ENCODE results near the gene BRF1. TPM values are rescaled to one million over a fixed set of nuclear protein-coding genes. Genes with fewer than 3 reads are reported as not detected.

Gene BRF1
- total RNA-seq, 2 experiments from 2014 or later, result 49.5 to 50.4 TPM

- ATAC-seq (ENCODE audit: low read depth) (no peak), DNase-seq (no peak)
- Mint-ChIP-seq H3K9me3 (no peaks in the 10 kb centered on the region), H3K4me3 (no peak overlapping the region), H3K36me3 (no peaks in the 10 kb centered on the region), H3K27me3 (no peaks in the 10 kb centered on the region), H3K4me1 (no peaks in the 10 kb centered on the region), H3K27ac (no peak overlapping the region)
- POLR2A ChIA-PET, result no interaction called here
Measured at GRCh38 chr14:105159344-105159743, 141.5 kb downstream of the BRF1 start.

Other genes with a start within 250 kb of the BRF1 start
- gene GPR132, start 235.6 kb downstream of the BRF1 start, total RNA-seq, result 10 to 100 TPM; 43.5 to 46.6 TPM
- gene JAG2, start 132.2 kb downstream of the BRF1 start, total RNA-seq, result 1 to 10 TPM; 1.8 to 3.2 TPM
- gene NUDT14, start 119.7 kb downstream of the BRF1 start, total RNA-seq, result 10 to 100 TPM; 23.3 to 28.0 TPM
- 10 to 100 TPM; 49.6 to 51.3 TPM for gene BTBD6, start 52.5 kb downstream of the BRF1 start, total RNA-seq
- 10 to 100 TPM; 51.6 to 54.7 TPM for gene PACS2, start 13.7 kb upstream of the BRF1 start, total RNA-seq
- 1 to 10 TPM; 6.4 to 6.9 TPM for gene TEX22, start 97.5 kb upstream of the BRF1 start, total RNA-seq
- gene MTA1, start 118.8 kb upstream of the BRF1 start, total RNA-seq, result 100 to 1,000 TPM; 120 to 132 TPM
- gene CRIP2, start 173.8 kb upstream of the BRF1 start, total RNA-seq, result 1 to 10 TPM; 1.2 to 1.6 TPM
- gene CRIP1, start 185.9 kb upstream of the BRF1 start, total RNA-seq, result 100 to 1,000 TPM; 445 to 453 TPM
- gene TEDC1, start 190.2 kb upstream of the BRF1 start, total RNA-seq, result 10 to 100 TPM; 43.3 to 47.6 TPM
- 1 to 10 TPM; 8.1 to 8.8 TPM for gene TMEM121, start 225.6 kb upstream of the BRF1 start, total RNA-seq